ENCODE measurements around the gene POU3F2. TPM values are rescaled to one million over a fixed set of nuclear protein-coding genes. Genes with fewer than 3 reads are reported as not detected.

Gene POU3F2
- total RNA-seq, 5 donors from 2014 or later (not counting 1 experiment from before 2014, with no cell fraction given) = not detected

DNA sequence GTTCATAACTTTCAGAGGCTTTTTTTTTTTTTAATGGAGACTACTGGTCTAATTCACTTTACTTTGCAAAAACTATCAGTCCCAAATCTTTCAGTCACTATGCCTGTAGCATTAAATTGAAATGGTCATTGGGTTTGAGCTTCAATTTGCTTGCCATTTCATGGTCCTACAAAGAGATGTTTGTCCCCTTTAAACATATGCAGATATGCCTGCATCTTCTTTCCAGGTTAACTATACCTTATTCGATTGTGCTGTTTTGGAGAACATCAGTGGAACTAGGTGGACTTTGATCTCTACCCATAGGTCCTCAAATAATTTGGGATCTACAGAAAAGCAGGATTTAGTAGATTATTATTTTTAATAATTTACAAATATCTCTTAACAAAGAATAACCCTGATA, 4.6 kb downstream of the POU3F2 start:
- no peak for ATAC-seq (replicated peaks in 1 of 4)
- POLR2A ChIA-PET = no interaction called here

DNA sequence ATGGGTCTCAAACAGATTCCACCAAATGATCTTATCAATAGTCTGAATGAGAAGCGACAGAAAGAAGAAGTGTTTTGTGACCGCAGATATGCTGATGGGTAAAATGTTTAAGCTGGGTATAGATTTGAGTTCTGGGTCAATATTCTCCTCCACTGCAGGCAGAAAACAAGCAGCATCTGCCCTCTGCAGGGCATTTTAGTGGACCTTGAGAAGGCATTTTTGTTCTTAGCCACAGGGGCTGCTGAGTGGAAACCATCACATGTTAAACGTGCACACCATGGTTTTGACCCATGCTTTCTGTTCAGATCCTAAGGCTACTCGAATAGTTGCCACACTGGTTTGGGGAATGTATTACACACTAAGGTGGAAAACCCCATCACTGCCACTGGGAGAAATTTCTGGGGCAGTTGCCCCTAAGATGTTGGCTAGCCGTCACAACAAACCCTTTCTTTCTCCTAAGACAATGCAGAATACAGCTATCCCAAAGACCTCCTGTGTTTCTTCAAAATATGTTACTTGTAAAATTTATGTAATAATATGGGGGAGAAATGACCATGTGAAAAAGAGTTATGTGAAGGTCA, 5.5 kb downstream of the POU3F2 start:
- peaks cover 25 to 59% of the 10 kb centered on the region in 2 experiments for H3K27me3 ChIP-seq (replicated peaks in 1 of 2; ENCODE audit: control insufficient read depth in 2 of 2, extremely low read depth in 1 of 2, insufficient read depth in 2 of 2, low read length in 1 of 2)
- H3K27ac Mint-ChIP-seq = no peak overlapping the region
- no CpG with 5 or more reads among the region's 5 CpGs for WGBS (ENCODE audit: insufficient coverage)

More for the DNA sequence above, 4.6 kb downstream of the POU3F2 start:
- DNase-seq = no peak
- H3K27me3 Mint-ChIP-seq = peaks cover 75 to 79% of the 10 kb centered on the region in 2 donors
- H3K4me1 Mint-ChIP-seq = peaks cover 20 to 30% (median 25%) of the 10 kb centered on the region in 3 donors
- H3K9me3 Mint-ChIP-seq = no peaks in the 10 kb centered on the region
- Histone ChIP-seq H3K4me3 (ENCODE audit: control insufficient read depth in 1 of 2, extremely low read depth in 1 of 2, low read length in 1 of 2) (no peak overlapping the region), H3K4me1 (ENCODE audit: control insufficient read depth in 1 of 2, extremely low read depth in 1 of 2, insufficient read depth in 2 of 2, low read length in 2 of 2) (peaks cover 5 to 29% of the 10 kb centered on the region in 2 experiments), H3K27me3 (replicated peaks in 1 of 2; ENCODE audit: control insufficient read depth in 2 of 2, extremely low read depth in 1 of 2, insufficient read depth in 2 of 2, low read length in 1 of 2) (peaks cover 23 to 59% of the 10 kb centered on the region in 2 experiments), H3K9me3 (no peaks in the 10 kb centered on the region), H3K27ac (ENCODE audit: low read length) (no peak overlapping the region), H3K36me3 (ENCODE audit: control insufficient read depth in 2 of 2, extremely low read depth in 1 of 2, insufficient read depth in 1 of 2, low read length in 1 of 2) (no peaks in the 10 kb centered on the region)
- H3K4me3 Mint-ChIP-seq = no peak overlapping the region
- no peaks in the 10 kb centered on the region for H3K36me3 Mint-ChIP-seq
- H3K27ac Mint-ChIP-seq = no peak overlapping the region
- CTCF ChIA-PET = no interaction called here
- WGBS (ENCODE audit: insufficient coverage) = no CpG with 5 or more reads among the region's 1 CpG

DNA sequence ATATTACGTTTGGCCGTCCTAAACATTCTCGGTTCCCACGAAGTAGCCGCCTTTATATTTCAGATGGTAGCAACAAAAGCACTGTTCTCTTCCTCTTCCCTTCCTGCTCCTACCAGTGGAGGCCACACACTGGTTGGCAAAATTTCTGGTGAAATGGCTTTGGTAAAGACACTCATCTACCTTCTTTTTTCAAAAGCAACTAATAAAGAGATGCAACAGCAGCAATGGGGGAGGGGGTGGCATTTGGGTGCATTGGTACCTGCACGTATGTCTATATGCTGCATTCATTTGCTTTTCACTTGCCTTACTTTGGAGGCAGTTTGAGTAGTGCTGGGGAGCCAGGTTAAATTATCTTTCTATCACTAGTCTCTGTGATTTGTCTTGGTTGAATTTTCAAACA, 6.0 kb downstream of the POU3F2 start:
- WGBS (ENCODE audit: insufficient coverage) = 60% methylated on average over 1 of the region's 6 CpGs
- Mint-ChIP-seq H3K27me3 (peaks cover 81 to 84% of the 10 kb centered on the region in 2 donors), H3K27ac (no peak overlapping the region)

More for the DNA sequence above, 5.5 kb downstream of the POU3F2 start:
- Mint-ChIP-seq H3K36me3 (no peaks in the 10 kb centered on the region), H3K4me1 (peaks cover 26 to 34% (median 30%) of the 10 kb centered on the region in 3 donors), H3K27me3 (peaks cover 81 to 83% of the 10 kb centered on the region in 2 donors), H3K4me3 (no peak overlapping the region), H3K9me3 (no peaks in the 10 kb centered on the region)
- Histone ChIP-seq H3K4me3 (ENCODE audit: control insufficient read depth in 1 of 2, extremely low read depth in 1 of 2, low read length in 1 of 2) (no peak overlapping the region), H3K36me3 (ENCODE audit: control insufficient read depth in 2 of 2, extremely low read depth in 1 of 2, insufficient read depth in 1 of 2, low read length in 1 of 2) (no peaks in the 10 kb centered on the region), H3K4me1 (ENCODE audit: control insufficient read depth in 1 of 2, extremely low read depth in 1 of 2, insufficient read depth in 2 of 2, low read length in 2 of 2) (peaks cover 5 to 28% of the 10 kb centered on the region in 2 experiments), H3K9me3 (no peaks in the 10 kb centered on the region), H3K27ac (ENCODE audit: low read length) (no peak overlapping the region)
- POLR2A ChIA-PET = no interaction called here
- ATAC-seq (replicated peaks in 1 of 4) (no peak), DNase-seq (peak in 1 of 35 experiments; percentile 4)
- CTCF ChIA-PET = no interaction called here

DNA sequence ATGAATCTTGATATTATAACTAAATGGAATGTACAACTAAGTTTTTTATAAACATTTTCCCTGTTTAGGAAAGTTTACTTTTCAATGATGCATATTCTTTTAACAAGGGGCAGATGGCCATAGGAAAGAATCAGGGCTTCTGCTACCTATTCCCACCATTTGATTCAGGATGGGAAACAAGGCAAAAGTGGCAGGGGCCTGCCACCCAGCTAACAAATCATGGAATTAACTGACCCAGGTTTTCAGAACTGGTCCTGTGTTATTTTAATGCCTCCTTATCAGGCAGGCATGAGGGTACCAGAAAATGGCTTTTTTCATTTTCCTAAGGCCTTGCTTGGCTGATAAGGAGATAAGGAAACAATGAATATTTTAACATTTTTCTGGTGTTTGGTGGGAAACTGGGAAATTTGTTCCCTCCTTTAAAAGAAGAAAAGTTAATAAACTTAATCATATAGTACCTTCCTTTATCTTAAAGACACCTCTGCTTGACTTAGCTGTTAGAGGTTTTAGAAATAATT, 6.7 kb downstream of the POU3F2 start:
- H3K27ac Mint-ChIP-seq = no peak overlapping the region
- H3K4me3 Mint-ChIP-seq = no peak overlapping the region
- peaks cover 31 to 59% of the 10 kb centered on the region in 2 experiments for H3K27me3 ChIP-seq (replicated peaks in 1 of 2; ENCODE audit: control insufficient read depth in 2 of 2, extremely low read depth in 1 of 2, insufficient read depth in 2 of 2, low read length in 1 of 2)
- peaks cover 83 to 86% of the 10 kb centered on the region in 2 donors for H3K27me3 Mint-ChIP-seq
- no peaks in the 10 kb centered on the region for H3K36me3 ChIP-seq (ENCODE audit: control insufficient read depth in 2 of 2, extremely low read depth in 1 of 2, insufficient read depth in 1 of 2, low read length in 1 of 2)
- ChIA-PET CTCF (interaction anchor here in 1 of 2 donors (0.6 to 0.8 kb wide), 3 partner anchors 280 to 1655 kb away, joined by 3 read pairs; no protein-coding TSS in a partner anchor), POLR2A (interaction anchor here in 1 of 2 donors (0.7 kb wide), 1 partner anchor 83 kb away, joined by 3 read pairs; no protein-coding TSS in a partner anchor)
- no peaks in the 10 kb centered on the region for H3K9me3 ChIP-seq
- no peaks in the 10 kb centered on the region for H3K36me3 Mint-ChIP-seq
- H3K4me3 ChIP-seq (ENCODE audit: control insufficient read depth in 1 of 2, extremely low read depth in 1 of 2, low read length in 1 of 2) = no peak overlapping the region
- no peak for DNase-seq
- H3K4me1 Mint-ChIP-seq = peaks cover 27 to 37% (median 33%) of the 10 kb centered on the region in 3 donors
- H3K4me1 ChIP-seq (ENCODE audit: control insufficient read depth in 1 of 2, extremely low read depth in 1 of 2, insufficient read depth in 2 of 2, low read length in 2 of 2) = peaks cover 4 to 28% of the 10 kb centered on the region in 2 experiments
- no peak for ATAC-seq (replicated peaks in 1 of 4)
- no peaks in the 10 kb centered on the region for H3K9me3 Mint-ChIP-seq
- H3K27ac ChIP-seq (ENCODE audit: low read length) = no peak overlapping the region

More for the DNA sequence above, 6.0 kb downstream of the POU3F2 start:
- ChIA-PET CTCF (no interaction called here), POLR2A (no interaction called here)
- H3K27me3 ChIP-seq (replicated peaks in 1 of 2; ENCODE audit: control insufficient read depth in 2 of 2, extremely low read depth in 1 of 2, insufficient read depth in 2 of 2, low read length in 1 of 2) = peaks cover 26 to 60% of the 10 kb centered on the region in 2 experiments
- no peaks in the 10 kb centered on the region for H3K9me3 ChIP-seq
- ATAC-seq (replicated peaks in 1 of 4) (no peak), DNase-seq (no peak)
- no peaks in the 10 kb centered on the region for H3K36me3 ChIP-seq (ENCODE audit: control insufficient read depth in 2 of 2, extremely low read depth in 1 of 2, insufficient read depth in 1 of 2, low read length in 1 of 2)
- no peaks in the 10 kb centered on the region for H3K36me3 Mint-ChIP-seq
- H3K27ac ChIP-seq (ENCODE audit: low read length) = no peak overlapping the region
- no peak overlapping the region for H3K4me3 ChIP-seq (ENCODE audit: control insufficient read depth in 1 of 2, extremely low read depth in 1 of 2, low read length in 1 of 2)
- peaks cover 26 to 35% (median 31%) of the 10 kb centered on the region in 3 donors for H3K4me1 Mint-ChIP-seq
- peaks cover 4 to 30% of the 10 kb centered on the region in 2 experiments for H3K4me1 ChIP-seq (ENCODE audit: control insufficient read depth in 1 of 2, extremely low read depth in 1 of 2, insufficient read depth in 2 of 2, low read length in 2 of 2)
- no peak overlapping the region for H3K4me3 Mint-ChIP-seq
- H3K9me3 Mint-ChIP-seq = no peaks in the 10 kb centered on the region

DNA sequence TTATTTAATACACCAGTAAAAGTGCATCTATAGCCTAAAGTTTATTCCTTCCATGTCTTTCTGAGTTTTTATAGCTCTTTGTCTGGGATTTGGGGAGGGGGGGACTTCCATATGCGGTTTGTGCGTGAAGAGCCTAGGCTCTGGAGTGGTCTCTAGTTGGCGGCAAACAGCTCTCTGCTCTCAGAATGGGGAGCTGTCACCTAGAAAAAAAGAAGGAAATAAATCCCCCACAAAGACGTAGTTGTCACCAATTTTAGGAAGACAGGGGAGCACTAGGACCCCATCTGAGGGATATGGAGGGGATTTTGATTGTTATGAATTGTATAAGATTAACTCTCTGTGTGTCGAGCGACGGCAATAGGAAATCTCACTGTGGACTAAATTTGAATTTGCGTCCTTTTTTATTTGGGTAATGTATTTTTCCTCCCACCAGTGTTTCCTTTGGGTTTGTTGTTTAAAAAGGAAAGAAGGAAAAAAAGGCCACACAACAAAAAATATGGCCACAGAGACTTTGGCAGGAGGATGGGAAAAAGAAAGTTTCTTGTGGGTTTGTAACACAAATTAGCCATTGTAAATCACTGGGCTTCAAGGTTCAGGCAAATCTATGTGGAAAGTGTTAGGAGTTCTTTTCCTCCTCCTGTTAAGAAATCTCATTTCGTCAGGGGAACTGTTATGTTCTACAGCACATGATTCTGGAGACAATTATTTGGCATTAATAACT, 7.4 kb downstream of the POU3F2 start:
- no peak overlapping the region for H3K27ac ChIP-seq (ENCODE audit: low read length)
- POLR2A ChIA-PET = interaction anchor here in 1 of 2 donors (0.7 kb wide), 1 partner anchor 84 kb away, joined by 3 read pairs; no protein-coding TSS in a partner anchor
- no peak overlapping the region for H3K4me3 ChIP-seq (ENCODE audit: control insufficient read depth in 1 of 2, extremely low read depth in 1 of 2, low read length in 1 of 2)
- H3K27me3 Mint-ChIP-seq = peaks cover 84 to 87% of the 10 kb centered on the region in 2 donors
- H3K27ac Mint-ChIP-seq = no peak overlapping the region
- no peak for DNase-seq
- H3K4me3 Mint-ChIP-seq = no peak overlapping the region
- ATAC-seq (replicated peaks in 1 of 4) = no peak
- peaks cover 3% of the 10 kb centered on the region for H3K36me3 Mint-ChIP-seq
- H3K9me3 Mint-ChIP-seq = no peaks in the 10 kb centered on the region
- H3K4me1 Mint-ChIP-seq = peaks cover 27 to 32% (median 28%) of the 10 kb centered on the region in 3 donors
- WGBS (ENCODE audit: insufficient coverage) = no CpG with 5 or more reads among the region's 9 CpGs
- peaks cover 31 to 60% of the 10 kb centered on the region in 2 experiments for H3K27me3 ChIP-seq (replicated peaks in 1 of 2; ENCODE audit: control insufficient read depth in 2 of 2, extremely low read depth in 1 of 2, insufficient read depth in 2 of 2, low read length in 1 of 2)
- H3K36me3 ChIP-seq (ENCODE audit: control insufficient read depth in 2 of 2, extremely low read depth in 1 of 2, insufficient read depth in 1 of 2, low read length in 1 of 2) = no peaks in the 10 kb centered on the region
- H3K9me3 ChIP-seq = no peaks in the 10 kb centered on the region
- CTCF ChIA-PET = interaction anchor here in 1 of 2 donors (0.6 to 0.8 kb wide), 2 partner anchors 281 to 1656 kb away, joined by 3 read pairs; no protein-coding TSS in a partner anchor
- peaks cover 4 to 25% of the 10 kb centered on the region in 2 experiments for H3K4me1 ChIP-seq (ENCODE audit: control insufficient read depth in 1 of 2, extremely low read depth in 1 of 2, insufficient read depth in 2 of 2, low read length in 2 of 2)

Data from T-cell (primary cell).